Measurements from ENCODE around the gene MIEF2.

MIEF2 gene

DNA sequence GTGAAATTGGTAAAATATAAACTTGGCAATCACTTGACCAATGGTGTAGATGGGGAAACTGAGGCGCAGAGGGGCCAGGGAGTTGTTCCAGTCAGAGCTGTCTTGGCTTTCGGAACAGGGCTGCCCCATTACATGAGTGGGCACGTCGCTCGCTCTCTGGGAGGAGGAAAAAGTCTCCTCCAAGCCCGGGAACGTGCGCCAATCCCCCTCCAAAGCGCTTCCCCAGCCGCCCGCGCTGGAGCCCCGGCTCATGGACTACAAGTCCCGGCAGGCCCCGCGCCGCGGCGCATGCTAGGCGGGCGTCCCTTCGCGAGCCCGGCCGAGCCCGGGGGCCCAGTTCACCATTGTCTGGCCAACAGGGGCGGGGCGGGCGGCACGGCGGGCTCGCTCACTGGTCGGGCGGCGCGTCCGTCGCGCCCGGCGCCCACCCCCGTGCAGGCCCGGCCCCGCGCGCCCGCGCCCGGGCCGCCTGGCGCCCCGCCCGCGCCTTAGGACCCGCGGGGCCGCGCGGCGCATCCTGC, 35.3 kb upstream of the MIEF2 start, which contains the start of gene LLGL1:
Gene LLGL1 (plus strand): TSS at position 515 of the 521 bp plus-strand sequence. CDS start 48 bp downstream, outside the sequence.
- TF ChIP-seq, protein P1, sequence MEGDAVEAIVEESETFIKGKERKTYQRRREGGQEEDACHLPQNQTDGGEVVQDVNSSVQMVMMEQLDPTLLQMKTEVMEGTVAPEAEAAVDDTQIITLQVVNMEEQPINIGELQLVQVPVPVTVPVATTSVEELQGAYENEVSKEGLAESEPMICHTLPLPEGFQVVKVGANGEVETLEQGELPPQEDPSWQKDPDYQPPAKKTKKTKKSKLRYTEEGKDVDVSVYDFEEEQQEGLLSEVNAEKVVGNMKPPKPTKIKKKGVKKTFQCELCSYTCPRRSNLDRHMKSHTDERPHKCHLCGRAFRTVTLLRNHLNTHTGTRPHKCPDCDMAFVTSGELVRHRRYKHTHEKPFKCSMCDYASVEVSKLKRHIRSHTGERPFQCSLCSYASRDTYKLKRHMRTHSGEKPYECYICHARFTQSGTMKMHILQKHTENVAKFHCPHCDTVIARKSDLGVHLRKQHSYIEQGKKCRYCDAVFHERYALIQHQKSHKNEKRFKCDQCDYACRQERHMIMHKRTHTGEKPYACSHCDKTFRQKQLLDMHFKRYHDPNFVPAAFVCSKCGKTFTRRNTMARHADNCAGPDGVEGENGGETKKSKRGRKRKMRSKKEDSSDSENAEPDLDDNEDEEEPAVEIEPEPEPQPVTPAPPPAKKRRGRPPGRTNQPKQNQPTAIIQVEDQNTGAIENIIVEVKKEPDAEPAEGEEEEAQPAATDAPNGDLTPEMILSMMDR (conservative IDR thresholded peaks at IDR 0.05; ENCODE audit: low read depth, low read length) = no peak
- peak; percentile 67 for DNase-seq (ENCODE audit: low read depth)
- H3K4me3 ChIP-seq (ENCODE audit: low read length) = peak within 1 kb of the TSS; percentile 89

DNA sequence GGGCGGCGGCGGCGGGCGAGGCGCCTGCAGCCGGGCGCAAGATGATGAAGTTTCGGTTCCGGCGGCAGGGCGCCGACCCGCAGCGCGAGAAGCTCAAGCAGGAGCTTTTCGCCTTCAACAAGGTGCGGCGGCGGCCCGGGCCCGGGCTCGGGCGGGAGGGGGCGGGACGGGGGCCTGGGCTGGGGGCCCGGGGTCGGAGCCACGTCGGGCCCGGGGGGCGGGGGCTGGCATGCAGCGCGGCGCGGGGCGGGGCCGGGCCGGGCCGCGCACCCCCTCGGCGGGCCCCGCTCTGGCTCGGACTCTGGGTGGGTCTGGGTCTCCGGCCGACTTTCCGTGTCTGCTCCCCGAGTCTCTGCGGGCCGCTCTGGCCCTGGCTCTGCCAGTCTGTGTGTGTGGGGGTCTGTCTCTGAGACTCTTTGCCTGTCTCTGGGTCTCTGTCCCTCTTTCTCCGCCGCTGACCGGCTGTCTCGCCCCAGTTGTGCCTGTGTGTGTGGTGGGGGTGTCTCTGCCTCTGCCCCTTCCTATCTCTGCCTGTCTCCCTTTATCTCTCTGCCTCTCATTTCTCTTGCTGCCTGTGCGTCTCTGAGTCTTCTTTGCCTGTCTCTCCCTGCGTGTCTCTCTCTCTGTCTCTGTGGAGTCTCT, 34.7 kb upstream of the MIEF2 start:
- TF ChIP-seq, protein P1 (conservative IDR thresholded peaks at IDR 0.05; ENCODE audit: low read depth, low read length) = no peak
- peak overlapping the region; percentile 89 for H3K4me3 ChIP-seq (ENCODE audit: low read length)
- no peak for DNase-seq (ENCODE audit: low read depth)

DNA sequence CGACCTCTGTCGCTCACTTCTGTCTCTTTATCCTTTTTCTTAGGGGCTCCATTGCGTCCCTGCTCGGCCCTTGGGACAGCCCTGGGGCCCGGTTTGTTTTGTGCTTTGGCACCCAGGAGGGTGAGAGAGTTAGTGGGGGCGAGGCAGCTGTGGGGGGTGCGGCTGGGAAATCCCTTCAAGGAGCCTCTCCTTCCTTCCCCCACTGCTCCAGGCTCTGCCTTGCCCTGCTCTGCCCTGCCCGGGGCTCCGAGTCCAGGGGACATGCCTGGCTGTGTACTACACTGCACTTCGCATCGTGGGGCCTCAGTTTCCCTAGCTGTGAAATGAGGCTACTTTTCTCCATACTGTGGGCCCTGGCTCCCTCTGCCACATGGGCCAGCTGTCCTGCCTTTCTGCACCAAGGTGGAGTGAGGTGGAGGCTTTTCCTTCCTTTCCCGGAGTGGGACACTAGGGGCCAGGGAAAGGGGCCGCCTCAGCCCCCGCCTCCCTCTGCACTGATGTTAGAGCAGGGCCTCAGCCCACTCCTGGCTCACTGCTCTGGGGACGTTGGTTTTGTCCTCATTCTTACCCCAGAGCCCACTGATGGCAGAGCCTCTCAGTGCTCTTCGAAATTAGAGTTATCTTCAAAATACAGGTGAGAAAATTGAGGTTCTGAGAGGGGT, 34.0 kb upstream of the MIEF2 start:
- H3K4me3 ChIP-seq (ENCODE audit: low read length) = peak overlapping the region; percentile 89
- no peak for DNase-seq (ENCODE audit: low read depth)
- TF ChIP-seq, protein P1 (conservative IDR thresholded peaks at IDR 0.05; ENCODE audit: low read depth, low read length) = no peak

DNA sequence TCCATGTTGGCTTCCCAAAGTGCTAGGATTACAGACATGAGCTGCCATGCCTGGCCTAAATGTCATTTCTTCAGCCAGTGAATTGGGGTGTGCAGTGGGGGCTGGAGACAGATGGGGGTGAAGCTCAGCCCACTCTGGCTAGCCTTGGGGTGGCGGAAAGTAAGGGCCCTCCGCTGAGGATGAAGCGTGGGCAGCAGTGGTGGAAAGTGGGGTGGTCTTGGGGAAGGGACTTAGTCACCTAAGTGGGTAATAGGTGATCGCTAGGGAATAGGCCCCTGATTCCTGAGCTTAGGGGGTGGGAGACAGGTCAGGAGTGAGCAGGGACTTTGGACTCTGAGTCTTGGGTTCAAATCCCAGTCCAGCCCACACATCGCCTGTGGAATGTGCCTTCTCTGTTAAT, 32.8 kb upstream of the MIEF2 start:
- TF ChIP-seq, protein P1 (conservative IDR thresholded peaks at IDR 0.05; ENCODE audit: low read depth, low read length) = no peak
- no peak overlapping the region for H3K4me3 ChIP-seq (ENCODE audit: low read length)

DNA sequence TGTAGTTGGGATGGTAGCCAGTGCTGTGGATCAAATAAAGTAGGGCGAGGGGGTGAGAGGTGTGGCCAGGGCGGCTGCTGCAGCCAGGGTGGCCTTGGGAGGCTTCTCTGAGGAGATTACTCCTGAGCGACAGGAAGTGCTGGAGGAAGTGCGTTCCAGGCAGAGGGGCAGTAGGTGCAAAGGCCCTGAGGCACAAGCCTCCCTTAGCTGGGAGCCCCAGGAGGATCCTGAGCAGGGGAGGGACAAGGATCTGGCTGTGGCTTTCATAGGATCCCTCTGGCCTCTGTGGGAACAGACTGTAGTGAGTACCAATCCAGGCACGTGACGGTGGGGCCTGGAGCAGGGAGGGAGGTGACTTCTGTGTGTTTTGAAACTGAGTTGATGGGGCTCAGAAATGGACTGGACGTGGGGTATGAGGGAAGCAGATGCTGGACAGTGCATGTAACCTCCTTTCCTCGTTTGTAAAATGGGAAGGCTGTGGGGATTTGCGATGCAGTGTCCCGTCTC, 32.2 kb upstream of the MIEF2 start:
- no peak overlapping the region for H3K4me3 ChIP-seq (ENCODE audit: low read length)
- no peak for DNase-seq (ENCODE audit: low read depth)
- TF ChIP-seq, protein P1 (conservative IDR thresholded peaks at IDR 0.05; ENCODE audit: low read depth, low read length) = no peak

More for the DNA sequence above, 32.8 kb upstream of the MIEF2 start:
- no peak for DNase-seq (ENCODE audit: low read depth)

DNA sequence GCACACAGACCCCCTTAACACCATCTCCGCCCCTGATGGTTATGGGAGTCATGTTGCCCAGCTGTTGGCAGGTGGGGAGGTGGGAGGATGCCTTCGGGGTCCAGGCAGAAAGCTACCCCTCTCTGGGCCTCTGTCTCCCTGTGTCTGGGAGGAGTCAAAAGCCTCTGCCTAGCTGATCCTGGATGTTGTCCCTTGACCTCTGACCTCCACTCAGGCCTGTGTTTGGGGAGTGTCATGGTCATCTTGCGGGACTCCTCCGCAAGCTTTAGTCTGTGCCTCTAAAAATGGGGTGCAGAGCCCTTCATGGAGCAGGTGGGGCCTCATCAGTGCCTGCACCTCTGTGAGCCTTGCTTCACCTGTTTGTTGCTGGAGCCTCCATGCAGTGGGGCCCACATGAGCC, 31.2 kb upstream of the MIEF2 start:
- TF ChIP-seq, protein P1 (conservative IDR thresholded peaks at IDR 0.05; ENCODE audit: low read depth, low read length) = no peak
- no peak overlapping the region for H3K4me3 ChIP-seq (ENCODE audit: low read length)
- no peak for DNase-seq (ENCODE audit: low read depth)
